BLaER1 (cell line): Measurements from ENCODE around the gene LAPTM4A.

Experiments
- H3K27ac ChIP-seq: shearing (Covaris generic); formaldehyde crosslinking; 2 replicates; pipeline ENCODE4 v1.8.1; 2022
- H3K27me3 ChIP-seq: shearing (Covaris generic); formaldehyde crosslinking; 2 replicates; pipeline ENCODE4 v1.8.1; 2022
- H3K36me3 ChIP-seq: shearing (Covaris generic); formaldehyde crosslinking; 2 replicates; pipeline ENCODE4 v1.8.1; 2022
- H3K4me1 ChIP-seq: shearing (Covaris generic); formaldehyde crosslinking; 2 replicates; pipeline ENCODE4 v1.8.1; 2022
- H3K4me2 ChIP-seq: shearing (Covaris generic); formaldehyde crosslinking; 2 replicates; pipeline ENCODE4 v1.8.1; 2022
- H3K4me3 ChIP-seq: shearing (Covaris generic); formaldehyde crosslinking; 2 replicates; pipeline ENCODE4 v1.8.1; 2022
- H3K9ac ChIP-seq: shearing (Covaris generic); formaldehyde crosslinking; 2 replicates; pipeline ENCODE4 v1.8.1; 2022
- H3K9me3 ChIP-seq: shearing (Covaris generic); formaldehyde crosslinking; 2 replicates; pipeline ENCODE4 v1.8.1; 2022
- H4K20me1 ChIP-seq: shearing (Covaris generic); formaldehyde crosslinking; 2 replicates; pipeline ENCODE4 v1.8.1; 2022
- Cebpa-rat ChIP-seq: shearing (Covaris generic); IDR thresholded peaks from 2 replicates; pipeline ENCODE4 v1.8.1; 2022

Gene LAPTM4A

DNA sequence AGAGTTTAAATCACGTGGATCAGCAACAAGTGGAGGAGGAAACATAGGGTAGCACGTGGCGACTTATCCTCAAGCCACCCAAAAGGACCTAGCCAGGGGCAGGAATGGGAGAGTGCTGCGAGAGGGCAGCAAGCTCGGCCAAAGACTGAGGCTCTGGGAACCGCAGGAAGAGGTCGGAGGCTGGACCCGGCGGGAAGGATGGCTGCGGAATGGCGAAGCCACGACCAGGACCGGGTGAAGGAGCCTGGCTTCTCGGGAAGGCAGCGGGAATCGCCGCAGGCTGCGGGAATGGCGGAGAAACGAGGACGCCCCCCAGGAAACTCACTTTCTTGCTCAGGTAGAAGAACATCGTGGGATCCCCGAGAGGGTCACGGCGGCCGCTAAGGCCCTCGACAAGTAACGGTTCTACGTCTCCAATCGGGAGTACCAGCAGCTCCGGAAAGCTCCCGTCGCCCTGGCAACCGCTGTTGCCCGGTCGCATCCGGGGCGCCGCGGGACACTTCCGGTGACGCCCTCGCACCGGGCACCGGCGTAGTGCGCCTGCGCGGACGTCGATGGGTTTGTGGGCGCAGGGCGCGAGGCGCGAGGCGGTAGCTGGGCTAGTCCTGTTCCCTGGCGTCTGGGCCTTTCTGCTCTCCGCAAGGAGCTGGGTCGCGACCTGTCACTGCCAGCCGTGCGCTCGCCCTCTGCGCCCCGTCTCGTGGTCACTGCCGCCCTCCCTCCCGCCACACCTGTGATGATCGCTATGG is 61.6 kb downstream of the LAPTM4A start, which contains the start of gene WDR35:
Gene WDR35, minus strand, starts transcription at position 439 of the 749 bp plus-strand sequence. Its CDS starts 90 bp downstream, at position 349.
- H3K4me2 ChIP-seq = peak within 1 kb of the TSS; percentile 8; the same call in 1 of the 2 replicates
- H3K9ac ChIP-seq = no peak within 1 kb of the TSS
- H3K4me1 ChIP-seq = no peaks in the 10 kb centered on the region
- no peaks in the 10 kb centered on the region for H3K36me3 ChIP-seq
- peaks cover 16% of the 10 kb centered on the region for H3K9me3 ChIP-seq
- peak within 1 kb of the TSS; percentile 41 for H3K4me3 ChIP-seq
- no peaks in the 10 kb centered on the region for H4K20me1 ChIP-seq
- H3K27ac ChIP-seq = no peak within 1 kb of the TSS
- TF ChIP-seq Cebpa-rat = no peak
- peaks cover 24% of the 10 kb centered on the region for H3K27me3 ChIP-seq

DNA sequence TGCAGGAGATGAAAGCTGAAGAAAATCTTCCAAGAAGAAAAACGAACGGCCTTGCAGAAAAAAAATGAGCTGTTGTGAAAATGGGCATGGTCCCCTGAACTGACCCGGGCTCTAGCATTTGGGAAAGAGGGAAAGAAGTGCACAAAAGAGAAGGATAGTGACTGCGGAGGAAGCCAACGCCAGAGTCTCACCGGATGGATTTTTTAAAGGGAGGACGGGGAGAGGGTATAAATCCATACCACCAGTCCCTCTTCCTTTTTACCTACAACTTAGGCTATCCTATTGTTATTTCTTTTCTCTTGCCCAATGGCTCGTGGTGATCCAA is 62.1 kb downstream of the LAPTM4A start:
- Histone ChIP-seq H3K36me3 (no peaks in the 10 kb centered on the region), H3K4me1 (no peaks in the 10 kb centered on the region), H3K4me3 (no peak overlapping the region), H3K27ac (no peak overlapping the region), H3K27me3 (peaks cover 24% of the 10 kb centered on the region), H3K4me2 (no peak overlapping the region), H4K20me1 (no peaks in the 10 kb centered on the region), H3K9ac (no peak overlapping the region), H3K9me3 (peaks cover 16% of the 10 kb centered on the region)
- TF ChIP-seq Cebpa-rat = no peak

DNA sequence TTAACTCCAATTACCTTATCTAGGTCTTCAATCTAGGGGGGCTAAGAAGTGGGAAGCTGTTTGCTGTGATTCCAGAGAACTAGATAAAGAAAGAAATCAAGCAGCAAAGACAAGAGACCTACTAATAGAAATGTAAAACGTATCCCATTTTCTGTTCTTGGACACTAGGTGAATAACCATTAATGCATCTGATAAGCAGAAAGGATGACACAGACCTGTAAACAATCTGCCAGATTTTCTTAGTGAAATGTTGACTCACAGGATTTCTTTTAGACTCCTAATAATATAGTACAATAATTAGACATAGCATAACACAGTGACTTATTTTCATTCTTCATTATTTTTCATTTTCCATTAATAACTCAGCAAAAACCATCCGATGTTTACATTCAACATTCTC is 62.8 kb downstream of the LAPTM4A start:
- no peak overlapping the region for H3K27ac ChIP-seq
- H3K9ac ChIP-seq = no peak overlapping the region
- H3K4me3 ChIP-seq = no peak overlapping the region
- peaks cover 16% of the 10 kb centered on the region for H3K9me3 ChIP-seq
- H3K27me3 ChIP-seq = peaks cover 24% of the 10 kb centered on the region
- H3K36me3 ChIP-seq = no peaks in the 10 kb centered on the region
- no peak overlapping the region for H3K4me2 ChIP-seq
- no peaks in the 10 kb centered on the region for H4K20me1 ChIP-seq
- H3K4me1 ChIP-seq = no peaks in the 10 kb centered on the region
- no peak for TF ChIP-seq Cebpa-rat

DNA sequence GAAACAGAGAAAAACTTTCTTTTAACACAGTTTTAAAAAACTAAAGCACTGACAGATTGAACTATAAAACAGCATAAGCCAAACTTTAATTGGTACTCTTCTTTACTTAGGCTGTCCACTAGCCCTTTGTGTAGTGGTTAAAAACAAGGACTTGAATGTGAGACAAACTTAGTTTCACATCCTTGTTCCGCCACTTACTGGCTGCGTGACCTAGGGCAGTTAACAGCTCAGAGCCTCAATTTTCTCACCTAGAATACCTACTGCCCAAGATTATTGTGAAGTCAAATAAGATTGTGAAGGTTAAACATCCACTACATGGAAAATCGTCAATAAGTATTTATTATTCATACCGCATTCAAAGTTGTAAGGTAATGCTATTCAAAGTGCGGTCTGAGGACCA is 63.5 kb downstream of the LAPTM4A start:
- Histone ChIP-seq H3K9me3 (peaks cover 16% of the 10 kb centered on the region), H3K4me1 (no peaks in the 10 kb centered on the region), H3K4me3 (no peak overlapping the region), H3K36me3 (no peaks in the 10 kb centered on the region), H4K20me1 (no peaks in the 10 kb centered on the region), H3K9ac (no peak overlapping the region), H3K4me2 (no peak overlapping the region), H3K27me3 (peaks cover 24% of the 10 kb centered on the region), H3K27ac (no peak overlapping the region)
- no peak for TF ChIP-seq Cebpa-rat
